AG04450 (cell line): ENCODE results near the gene PAQR5. TPM values are rescaled to one million over a fixed set of nuclear protein-coding genes. Genes with fewer than 3 reads are reported as not detected.

Experiments
- CTCF ChIA-PET: fragments of 300-600, 350-600 bp; formaldehyde crosslinking; extraction: SDS; loops from one replicate; lab custom pipeline; 2022; ENCODE audit warnings: antibody characterized with exemption, inconsistent platforms; lab: Charles Lee
- POLR2A ChIA-PET: fragments of 350-600 bp; formaldehyde crosslinking; extraction: SDS; loops from one replicate; lab custom pipeline; 2021; ENCODE audit warnings: antibody characterized with exemption, inconsistent platforms; lab: Yijun Ruan, JAX
- DNase-seq: peaks from one replicate; pipeline ENCODE4 v3.0.0-alpha.2; 2011; ENCODE audit warnings: low read depth, low spot score
- H3K27ac ChIP-seq: one replicate; pipeline ENCODE4 v1.5.1; 2012; ENCODE audit warnings: low read depth, low read length, control low read depth
- H3K27me3 ChIP-seq: one replicate; pipeline ENCODE4 v1.6.0; 2012; ENCODE audit warnings: low read length; ENCODE audit not compliant: control insufficient read depth, insufficient read depth
- H3K4me3 ChIP-seq: 2 replicates; pipeline ENCODE4 v1.5.1; 2011; ENCODE audit warnings: mild to moderate bottlenecking, low read depth, low read length, control low read depth
- H3K9me3 ChIP-seq: 2 replicates; pipeline ENCODE4 v1.5.1; 2012; ENCODE audit warnings: low read length; ENCODE audit not compliant: control insufficient read depth, insufficient read depth
- polyA plus RNA-seq: library from polyadenylated mRNA; depleted of rRNA; stranded (reverse); fragments of >200 nt; gene quantifications from 2 replicates; pipeline ENCODE4 v1.2.3, GENCODE V29; 2011
- TF ChIP-seq, protein P1 (sequence below): IDR thresholded peaks from 2 replicates; pipeline ENCODE4 v1.5.1; 2011; ENCODE audit warnings: low read depth, low read length, control low read depth, inconsistent platforms

Gene PAQR5
- polyA plus RNA-seq, 1 experiment = 7.9 TPM

DNA sequence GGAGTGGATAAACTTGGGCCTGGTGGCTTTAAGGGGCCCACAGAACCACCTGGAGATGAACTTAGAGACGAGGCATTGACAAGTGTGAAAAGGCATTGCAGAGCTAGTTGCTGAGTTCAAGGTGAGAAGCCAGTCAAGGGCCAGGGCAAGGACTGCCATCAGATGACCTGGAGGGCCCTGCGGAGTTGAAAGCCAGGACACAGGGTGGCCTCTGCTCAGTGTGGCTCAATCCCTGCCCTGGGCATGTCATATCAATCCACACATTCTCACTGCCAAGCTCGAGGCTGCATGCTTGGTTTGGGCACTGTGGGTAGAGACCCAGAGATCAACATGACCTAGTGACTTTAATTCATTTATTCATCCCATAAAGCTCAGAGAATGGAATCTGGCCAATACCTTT lies 9.2 kb downstream of the PAQR5 start:
- TF ChIP-seq, protein P1, sequence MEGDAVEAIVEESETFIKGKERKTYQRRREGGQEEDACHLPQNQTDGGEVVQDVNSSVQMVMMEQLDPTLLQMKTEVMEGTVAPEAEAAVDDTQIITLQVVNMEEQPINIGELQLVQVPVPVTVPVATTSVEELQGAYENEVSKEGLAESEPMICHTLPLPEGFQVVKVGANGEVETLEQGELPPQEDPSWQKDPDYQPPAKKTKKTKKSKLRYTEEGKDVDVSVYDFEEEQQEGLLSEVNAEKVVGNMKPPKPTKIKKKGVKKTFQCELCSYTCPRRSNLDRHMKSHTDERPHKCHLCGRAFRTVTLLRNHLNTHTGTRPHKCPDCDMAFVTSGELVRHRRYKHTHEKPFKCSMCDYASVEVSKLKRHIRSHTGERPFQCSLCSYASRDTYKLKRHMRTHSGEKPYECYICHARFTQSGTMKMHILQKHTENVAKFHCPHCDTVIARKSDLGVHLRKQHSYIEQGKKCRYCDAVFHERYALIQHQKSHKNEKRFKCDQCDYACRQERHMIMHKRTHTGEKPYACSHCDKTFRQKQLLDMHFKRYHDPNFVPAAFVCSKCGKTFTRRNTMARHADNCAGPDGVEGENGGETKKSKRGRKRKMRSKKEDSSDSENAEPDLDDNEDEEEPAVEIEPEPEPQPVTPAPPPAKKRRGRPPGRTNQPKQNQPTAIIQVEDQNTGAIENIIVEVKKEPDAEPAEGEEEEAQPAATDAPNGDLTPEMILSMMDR = no peak
- no peak overlapping the region for H3K27ac ChIP-seq
- H3K9me3 ChIP-seq = no peaks in the 10 kb centered on the region
- DNase-seq = no peak
- CTCF ChIA-PET = interaction anchor here (1.2 kb wide), 1 partner anchor 248 kb away, joined by 3 read pairs; no protein-coding TSS in a partner anchor
- H3K4me3 ChIP-seq = no peak overlapping the region
- H3K27me3 ChIP-seq = no peaks in the 10 kb centered on the region
- POLR2A ChIA-PET = interaction anchor here (0.6 kb wide), 1 partner anchor 290 kb away, joined by 3 read pairs; no protein-coding TSS in a partner anchor

DNA sequence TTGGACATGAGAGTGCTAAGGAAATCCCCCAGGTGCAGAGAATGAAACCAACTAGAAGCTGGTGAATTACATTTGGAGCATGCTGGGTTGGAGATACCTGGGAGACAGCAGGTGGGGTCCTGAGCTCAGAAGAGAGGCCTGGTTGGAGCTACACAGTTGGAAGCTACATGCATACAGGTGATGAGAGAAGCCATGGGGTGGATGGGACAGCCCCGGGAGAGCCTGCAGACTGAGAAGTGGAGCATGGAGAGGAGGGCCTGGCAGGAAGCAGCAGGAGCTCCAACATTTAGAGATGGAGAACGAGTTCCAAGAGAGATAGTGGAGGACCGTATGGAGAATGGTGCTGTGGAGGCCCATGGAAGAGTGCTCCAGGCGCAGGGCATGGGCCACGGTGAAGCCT lies 10.2 kb downstream of the PAQR5 start:
- DNase-seq = no peak
- CTCF ChIA-PET = no interaction called here
- H3K27me3 ChIP-seq = no peaks in the 10 kb centered on the region

DNA sequence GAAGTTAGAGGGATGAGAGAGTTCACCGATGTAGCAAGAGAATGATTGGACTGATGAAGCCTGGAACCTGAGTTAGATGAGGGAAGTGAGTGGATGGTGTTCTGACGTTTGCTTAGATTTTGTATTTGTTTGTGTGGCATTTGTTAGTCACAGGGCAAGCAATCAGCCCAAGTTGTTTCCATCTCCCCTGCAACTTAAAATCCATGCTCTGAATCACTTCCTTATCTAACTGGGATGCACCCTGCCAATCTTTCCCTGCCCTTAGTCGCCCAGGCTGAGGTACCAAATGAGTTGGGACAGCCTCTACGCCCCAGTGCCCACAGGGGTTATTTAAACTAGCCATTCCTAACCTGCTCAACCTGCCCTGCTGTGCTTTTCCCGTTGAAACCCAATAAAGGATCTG lies 12.6 kb downstream of the PAQR5 start:
- CTCF ChIA-PET = no interaction called here
- Histone ChIP-seq H3K9me3 (no peaks in the 10 kb centered on the region; the same call in 1 of the 2 replicates), H3K27me3 (no peaks in the 10 kb centered on the region), H3K27ac (no peak overlapping the region), H3K4me3 (no peak overlapping the region)
- TF ChIP-seq, protein P1 = no peak
- no peak for DNase-seq
- POLR2A ChIA-PET = no interaction called here

More for the DNA sequence above, 10.2 kb downstream of the PAQR5 start:
- POLR2A ChIA-PET = no interaction called here
- no peak overlapping the region for H3K27ac ChIP-seq
- no peaks in the 10 kb centered on the region for H3K9me3 ChIP-seq
- TF ChIP-seq, protein P1 = no peak
- H3K4me3 ChIP-seq = no peak overlapping the region

DNA sequence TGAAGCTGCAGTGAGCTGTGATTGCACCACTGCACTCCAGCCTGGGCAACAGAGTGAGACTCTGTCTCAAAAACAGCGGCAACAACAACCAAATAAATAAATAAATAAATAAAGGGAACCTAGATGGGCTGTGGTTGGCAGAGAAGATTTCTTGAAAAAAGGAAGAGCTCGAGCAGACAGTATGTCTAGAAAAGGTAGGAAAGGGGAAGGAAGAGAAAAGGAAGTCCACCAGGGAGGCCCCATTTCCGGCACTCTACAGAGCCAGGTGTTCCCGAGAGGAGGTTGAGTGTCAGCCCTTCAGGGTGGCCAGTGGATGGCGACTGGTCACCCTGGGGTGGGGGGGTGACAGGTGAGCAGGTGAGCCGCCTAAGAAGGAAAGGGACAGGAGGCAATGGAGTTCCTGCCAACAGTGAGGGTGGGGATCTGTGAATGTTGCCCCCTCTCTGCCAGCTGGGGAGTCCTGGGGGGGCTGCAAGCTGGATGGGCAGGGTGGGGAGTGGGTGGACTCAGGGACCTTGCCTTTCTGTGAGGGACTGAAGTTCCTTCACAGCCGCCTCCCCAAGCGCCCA lies 14.8 kb downstream of the PAQR5 start:
- H3K4me3 ChIP-seq = no peak overlapping the region
- TF ChIP-seq, protein P1 = no peak
- POLR2A ChIA-PET = no interaction called here
- no peaks in the 10 kb centered on the region; the same call in 1 of the 2 replicates for H3K9me3 ChIP-seq
- no peaks in the 10 kb centered on the region for H3K27me3 ChIP-seq
- no peak overlapping the region for H3K27ac ChIP-seq
- no peak for DNase-seq
- CTCF ChIA-PET = no interaction called here

DNA sequence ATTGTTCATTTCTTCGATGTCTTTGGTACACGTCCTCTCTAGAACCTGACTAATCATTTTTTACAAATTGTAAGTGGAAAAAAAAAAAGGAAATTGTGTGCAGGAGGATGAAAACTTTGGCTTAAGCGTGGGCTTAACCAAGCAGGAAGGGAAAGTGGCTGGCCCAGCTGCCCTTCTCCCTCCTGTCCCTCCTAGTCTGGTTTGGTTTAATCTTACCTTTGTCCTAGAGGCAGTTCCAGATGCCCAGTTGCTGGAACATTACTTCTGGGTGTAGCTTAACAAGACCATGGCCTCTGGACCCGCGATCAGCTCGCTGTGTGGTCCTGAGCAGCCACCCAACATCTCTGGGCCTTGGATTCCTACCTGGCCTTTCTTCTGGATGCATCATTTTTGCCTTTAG lies 15.4 kb downstream of the PAQR5 start:
- Histone ChIP-seq H3K27me3 (no peaks in the 10 kb centered on the region), H3K27ac (no peak overlapping the region), H3K4me3 (no peak overlapping the region), H3K9me3 (no peaks in the 10 kb centered on the region; the same call in 1 of the 2 replicates)
- TF ChIP-seq, protein P1 = no peak
- ChIA-PET CTCF (no interaction called here), POLR2A (no interaction called here)
- DNase-seq = no peak
